Heart right ventricle (tissue), 16 donors: ENCODE data around the gene ARID4B. TPM values are rescaled to one million over a fixed set of nuclear protein-coding genes. Genes with fewer than 3 reads are reported as not detected.

Experiments
- ATAC-seq, 8 donors: fragments of 200-7000 bp; cut with Tn5 transposase; one replicate each; pipeline ENCODE4 v1.9.1; 2020; ENCODE audit warnings: mild to moderate bottlenecking in 8 of 8, moderate library complexity in 8 of 8, moderate number of reproducible peaks in 1 of 8
- DNase-seq, 2 donors: peaks; one replicate each; pipeline ENCODE4 v3.0.0-alpha.2; 2020
- H3K27ac ChIP-seq, 10 donors: fragments of 200-600 bp; sonication (generic) in 2 of 10; one replicate each; pipeline versions ENCODE4 v1.5.0 to v1.8.0; 2020 to 2022; ENCODE audit warnings: mild to moderate bottlenecking in 3 of 10
- H3K27me3 ChIP-seq, 7 donors: fragments of 200-600 bp; one replicate each; pipeline ENCODE4 v1.8.0; 2021 to 2022; ENCODE audit warnings: mild to moderate bottlenecking in 2 of 7
- H3K36me3 ChIP-seq, 9 donors: fragments of 200-600 bp; sonication (generic) in 1 of 9; one replicate each; pipeline versions ENCODE4 v1.5.0 to v1.8.0; 2020 to 2022; ENCODE audit warnings: mild to moderate bottlenecking in 2 of 9
- H3K4me1 ChIP-seq, 9 donors: fragments of 200-600 bp; sonication (generic) in 1 of 9; one replicate each; pipeline versions ENCODE4 v1.5.0 to v1.8.0; 2020 to 2022; ENCODE audit warnings: mild to moderate bottlenecking in 4 of 9
- H3K4me3 ChIP-seq, 10 donors: fragments of 200-600 bp; sonication (generic) in 2 of 10; one replicate each; pipeline versions ENCODE4 v1.5.0 to v1.8.0; 2020 to 2022; ENCODE audit warnings: mild to moderate bottlenecking in 7 of 10, moderate library complexity in 2 of 10
- H3K9me3 ChIP-seq, 11 donors: fragments of 200-600 bp in 10 of 11; sonication (generic) in 2 of 11; one replicate each; pipeline versions ENCODE4 v1.5.0 to v1.8.0; 2013 to 2022; ENCODE audit warnings: mild to moderate bottlenecking in 2 of 11, control low read depth in 1 of 11, moderate library complexity in 1 of 11
- WGBS, 2 donors: extraction: QIAGEN DNeasy Blood & Tissue Kit; methylation state at CpG; one replicate each; pipeline ENCODE4 v1.1.7; 2013; ENCODE audit warnings: inconsistent platforms in 1 of 2; 5-methylcytosine and 5-hydroxymethylcytosine counted together
- intact Hi-C, 10 donors: fragments of 100-400 bp; cut with DNase I; formaldehyde crosslinking; loops; one replicate each; pipeline versions ENCODE4 v1.11.1 to v1.14.2; 2022
- polyA plus RNA-seq, 2 donors: library from polyadenylated mRNA; stranded (reverse); fragments of 200-250 nt; gene quantifications; one replicate each; pipeline ENCODE4 v1.2.3, GENCODE V29; 2013
- total RNA-seq, 10 donors: library from RNA; stranded (reverse); fragmentation: NEBNext Ultra II Directional in 3 of 10; extraction: Animal tissue kit (Norgen Biotek cat#: 25700) in 3 of 10; gene quantifications; one replicate each; pipeline versions ENCODE4 v1.2.1 to v1.2.4, GENCODE V29; 2021 to 2023
- TF ChIP-seq, protein P1 (sequence below), 9 donors: fragments of 200-600 bp; sonication (generic) in 2 of 9; IDR thresholded peaks; one replicate each; pipeline versions ENCODE4 v1.5.0 to v1.8.0; 2021 to 2022; ENCODE audit warnings: antibody characterized with exemption in 9 of 9, mild to moderate bottlenecking in 5 of 9, moderate library complexity in 1 of 9
- donor health status: Arrhythmogenic right ventricular cardiomyopathy.
- donor health status: ischemic (EF 13 %, LVEDD 7.1; RV severe dilation, severe dysfunction).
- donor health status: healthy with polysubstance abuse.
- donor health status: DM: no; HTN: yes; CAD: no.
- donor health status: DM: no; HTN: no; CAD: no.
- donor health status: ischemic (EF 25% LVEDD 6.9; RV normal size, moderate dysfunction).
- donor health status: ischemic (EF 25% LVEDD 5.7; RV mildly dilated, moderate dysfunction).
- donor health status: healthy.
- donor health status: DM: yes; HTN: yes; CAD: no.
- donor health status: Ischemic cardiomyopathy.
- donor health status: ischemic (EF 35%, LVEDD 5.7; RV mildly dilated, moderate dysfunction).
- donor health status: nonischemic (EF 11% LVEDD 7.7; RV severe dilation, severe dysfunction).
- donor health status: DM: yes; HTN: yes; CAD: no.
- donor health status: PGD.
- donor health status: ischemic (EF 29% LVEDD 5.4; RV normal size, mild dysfunction).
- donor health status: nonischemic (EF 23%, LVEDD 6.1; RV moderate dilation, normal function).

Gene ARID4B
- total and polyA plus RNA-seq, 12 donors = 4.8 to 21.5 (median 15.5) TPM

DNA sequence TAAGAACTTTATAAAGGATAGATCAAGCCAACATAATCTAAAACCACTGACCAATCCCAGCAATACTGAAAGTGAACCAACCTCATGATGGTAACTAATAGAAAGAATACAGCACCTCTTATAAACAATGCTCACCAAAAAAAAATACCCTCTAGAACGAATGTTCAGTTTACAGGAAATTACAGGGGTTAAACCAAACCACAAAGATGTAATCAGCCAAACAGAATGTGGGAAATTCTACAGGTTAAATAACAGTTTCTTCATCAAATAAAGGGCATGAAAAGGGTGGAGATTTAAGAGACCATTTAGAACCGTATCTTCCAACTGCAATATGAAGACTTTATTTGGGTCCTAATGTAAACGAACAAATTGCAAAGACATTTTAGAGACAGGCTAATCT, 30.4 kb downstream of the ARID4B start:
- intact Hi-C loops = no loop called here
- WGBS, 2 donors = 76 to 78% methylated on average over 3 of the region's 3 CpGs
- Histone ChIP-seq H3K9me3 (peaks cover 0 to 19% (median 0%) of the 10 kb centered on the region in 11 donors), H3K4me3 (no peak overlapping the region), H3K36me3 (no peaks in the 10 kb centered on the region), H3K27ac (no peak overlapping the region), H3K4me1 (peaks cover 0 to 47% (median 25%) of the 10 kb centered on the region in 9 donors), H3K27me3 (no peaks in the 10 kb centered on the region)
- ATAC-seq (no peak), DNase-seq (no peak)
- TF ChIP-seq, protein P1, sequence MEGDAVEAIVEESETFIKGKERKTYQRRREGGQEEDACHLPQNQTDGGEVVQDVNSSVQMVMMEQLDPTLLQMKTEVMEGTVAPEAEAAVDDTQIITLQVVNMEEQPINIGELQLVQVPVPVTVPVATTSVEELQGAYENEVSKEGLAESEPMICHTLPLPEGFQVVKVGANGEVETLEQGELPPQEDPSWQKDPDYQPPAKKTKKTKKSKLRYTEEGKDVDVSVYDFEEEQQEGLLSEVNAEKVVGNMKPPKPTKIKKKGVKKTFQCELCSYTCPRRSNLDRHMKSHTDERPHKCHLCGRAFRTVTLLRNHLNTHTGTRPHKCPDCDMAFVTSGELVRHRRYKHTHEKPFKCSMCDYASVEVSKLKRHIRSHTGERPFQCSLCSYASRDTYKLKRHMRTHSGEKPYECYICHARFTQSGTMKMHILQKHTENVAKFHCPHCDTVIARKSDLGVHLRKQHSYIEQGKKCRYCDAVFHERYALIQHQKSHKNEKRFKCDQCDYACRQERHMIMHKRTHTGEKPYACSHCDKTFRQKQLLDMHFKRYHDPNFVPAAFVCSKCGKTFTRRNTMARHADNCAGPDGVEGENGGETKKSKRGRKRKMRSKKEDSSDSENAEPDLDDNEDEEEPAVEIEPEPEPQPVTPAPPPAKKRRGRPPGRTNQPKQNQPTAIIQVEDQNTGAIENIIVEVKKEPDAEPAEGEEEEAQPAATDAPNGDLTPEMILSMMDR (IDR thresholded peaks at IDR 0.05) = no peak

DNA sequence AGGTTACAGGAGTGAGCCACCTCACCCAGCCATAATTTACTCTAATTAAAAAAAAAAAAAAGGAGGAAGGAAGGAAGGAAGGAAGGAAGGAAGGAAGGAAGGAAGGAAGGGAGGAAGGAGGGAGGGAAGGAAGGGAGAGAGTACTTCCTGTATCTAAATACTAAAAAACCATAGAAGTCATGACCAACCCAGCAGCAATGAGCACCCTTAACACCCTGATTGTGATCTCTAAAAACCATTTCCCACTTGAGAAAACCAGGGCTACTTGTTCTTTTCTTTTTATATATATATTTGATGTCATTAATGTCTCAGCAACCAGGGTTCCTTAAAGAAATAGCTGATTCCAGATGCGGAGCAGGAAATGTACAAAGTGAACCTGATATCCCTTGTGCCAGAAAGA, 31.2 kb downstream of the ARID4B start:
- 95 to 99% methylated on average over 1 of the region's 1 CpG for WGBS, 2 donors
- peak overlapping the region in 1 of 10 donors; percentile 2 for H3K27ac ChIP-seq
- ATAC-seq = no peak
- intact Hi-C loops = no loop called here
- no peak for DNase-seq
- H3K36me3 ChIP-seq = no peaks in the 10 kb centered on the region
- TF ChIP-seq, protein P1 (IDR thresholded peaks at IDR 0.05) = no peak
- peaks cover 0 to 19% (median 0%) of the 10 kb centered on the region in 11 donors for H3K9me3 ChIP-seq
- H3K4me3 ChIP-seq = no peak overlapping the region
- peaks cover 0 to 54% (median 25%) of the 10 kb centered on the region in 9 donors for H3K4me1 ChIP-seq
- H3K27me3 ChIP-seq = no peaks in the 10 kb centered on the region

DNA sequence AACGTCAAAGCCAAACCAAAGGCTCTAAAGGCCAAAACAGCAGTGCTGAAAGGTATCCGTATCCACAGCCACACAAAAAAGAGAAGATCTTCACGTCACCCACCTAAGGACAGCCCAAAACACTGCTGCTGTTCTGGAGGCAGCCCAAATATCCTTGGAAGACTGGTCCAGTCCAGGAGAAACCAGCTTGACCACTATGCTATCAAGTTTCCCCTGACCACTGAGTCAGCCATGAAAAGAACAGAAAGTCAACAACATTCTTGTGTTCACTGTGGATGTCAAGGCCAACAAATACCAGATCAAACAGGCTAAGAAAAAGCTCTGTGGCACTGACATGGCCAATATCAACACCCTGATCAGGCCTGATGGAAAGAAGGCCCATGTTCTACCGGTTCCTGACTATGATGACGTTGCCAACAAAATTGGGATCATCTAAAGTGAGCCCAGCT, 32.1 kb downstream of the ARID4B start:
- WGBS, 2 donors = 89 to 91% methylated on average over 5 of the region's 5 CpGs
- ATAC-seq = no peak
- Histone ChIP-seq H3K4me3 (no peak overlapping the region), H3K36me3 (no peaks in the 10 kb centered on the region), H3K9me3 (peaks cover 0 to 19% (median 0%) of the 10 kb centered on the region in 11 donors), H3K27ac (no peak overlapping the region), H3K27me3 (no peaks in the 10 kb centered on the region), H3K4me1 (peaks cover 0 to 55% (median 22%) of the 10 kb centered on the region in 9 donors)
- intact Hi-C loops = no loop called here
- no peak for DNase-seq
- TF ChIP-seq, protein P1 (IDR thresholded peaks at IDR 0.05) = no peak

DNA sequence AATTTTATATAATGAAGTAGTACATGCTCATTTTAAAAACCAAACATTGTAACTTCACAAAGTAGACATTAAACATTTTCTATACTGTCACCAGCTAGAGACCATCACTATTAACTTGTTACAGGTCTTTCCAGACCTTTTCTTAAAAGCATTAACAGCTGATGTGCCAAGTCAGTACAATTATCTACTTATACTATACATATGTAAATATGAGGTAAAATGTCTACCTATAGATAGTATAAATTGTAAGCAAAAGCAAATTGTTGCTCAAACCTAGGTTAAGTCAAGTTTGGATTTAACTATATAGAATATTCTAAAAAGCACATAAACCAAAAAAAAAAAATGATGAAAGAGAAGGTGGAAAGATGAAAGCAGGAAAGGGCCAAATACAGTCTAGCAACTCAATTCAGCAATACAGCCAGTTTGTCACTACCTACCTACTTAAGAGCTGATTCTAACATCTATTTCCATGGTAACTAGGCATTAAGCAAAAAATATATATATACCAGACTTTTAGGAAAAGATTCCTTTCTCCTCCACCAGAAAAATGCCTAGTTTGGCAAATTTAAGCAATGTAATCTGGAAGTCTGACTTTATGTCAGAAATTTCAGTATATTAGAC, 34.5 kb downstream of the ARID4B start:
- Histone ChIP-seq H3K27ac (no peak overlapping the region), H3K4me1 (peaks cover 0 to 57% (median 26%) of the 10 kb centered on the region in 9 donors), H3K36me3 (no peaks in the 10 kb centered on the region), H3K4me3 (no peak overlapping the region), H3K27me3 (no peaks in the 10 kb centered on the region), H3K9me3 (peaks cover 0 to 19% (median 0%) of the 10 kb centered on the region in 11 donors)
- intact Hi-C loops = no loop called here
- no peak for ATAC-seq
- TF ChIP-seq, protein P1 (IDR thresholded peaks at IDR 0.05) = no peak
- no peak for DNase-seq
